HEK293 (cell line): ENCODE data around the gene DNAAF8.

ENCODE experiments used
- BCL11B ChIP-seq: fragments of 450-650 bp; formaldehyde crosslinking; IDR thresholded peaks from 2 replicates; pipeline ENCODE4 v1.5.1; 2016; ENCODE audit warnings: low read depth, missing biosample characterization, missing genetic modification characterization
- CTCF ChIP-seq: fragments of 450-650 bp; formaldehyde crosslinking; IDR thresholded peaks from 2 replicates; pipeline ENCODE4 v1.5.1; 2016; ENCODE audit warnings: missing biosample characterization, missing genetic modification characterization
- ELK4 ChIP-seq: IDR thresholded peaks from 2 replicates; pipeline ENCODE4 v1.6.1; 2011; ENCODE audit warnings: mild to moderate bottlenecking, low read depth, low read length, borderline replicate concordance
- HOXD13 ChIP-seq: sonication (generic); formaldehyde crosslinking; IDR thresholded peaks from 2 replicates; pipeline ENCODE4 v1.8.0; 2022; ENCODE audit warnings: missing genetic modification reagents, borderline replicate concordance
- MZF1 ChIP-seq: fragments of 450-650 bp; formaldehyde crosslinking; IDR thresholded peaks from 2 replicates; pipeline ENCODE4 v1.5.1; 2017; ENCODE audit warnings: missing biosample characterization, missing genetic modification characterization, borderline replicate concordance
- REPIN1 ChIP-seq: fragments of 450-650 bp; formaldehyde crosslinking; IDR thresholded peaks from 2 replicates; pipeline ENCODE4 v1.5.1; 2017; ENCODE audit warnings: missing biosample characterization, missing genetic modification characterization, low read depth
- TRIM28 ChIP-seq: IDR thresholded peaks from 2 replicates; pipeline ENCODE4 v1.6.1; 2011; ENCODE audit warnings: low read length, control low read depth, borderline replicate concordance
- ZBTB8A ChIP-seq: fragments of 450-650 bp; formaldehyde crosslinking; IDR thresholded peaks from 2 replicates; pipeline ENCODE4 v1.5.1; 2016; ENCODE audit warnings: missing biosample characterization, missing genetic modification characterization
- ZNF114 ChIP-seq: fragments of 450-650 bp; formaldehyde crosslinking; IDR thresholded peaks from 2 replicates; pipeline ENCODE4 v1.5.0; 2017; ENCODE audit warnings: missing biosample characterization, missing genetic modification characterization
- ZNF146 ChIP-seq: fragments of 450-650 bp; formaldehyde crosslinking; IDR thresholded peaks from 2 replicates; pipeline ENCODE4 v1.5.1; 2016; ENCODE audit warnings: missing biosample characterization, missing genetic modification characterization
- ZNF155 ChIP-seq: fragments of 450-650 bp; formaldehyde crosslinking; IDR thresholded peaks from 2 replicates; pipeline ENCODE4 v1.5.1; 2016; ENCODE audit warnings: missing biosample characterization, missing genetic modification characterization
- ZNF2 ChIP-seq: fragments of 450-650 bp; formaldehyde crosslinking; IDR thresholded peaks from 2 replicates; pipeline ENCODE4 v1.5.1; 2016; ENCODE audit warnings: missing biosample characterization, missing genetic modification characterization
- ZNF335 ChIP-seq: fragments of 450-650 bp; formaldehyde crosslinking; conservative IDR thresholded peaks from 2 replicates; pipeline ENCODE4 v1.5.1; 2016; ENCODE audit warnings: missing biosample characterization, missing genetic modification characterization
- ZNF37A ChIP-seq: fragments of 450-650 bp; IDR thresholded peaks from 2 replicates; pipeline ENCODE4 v1.5.1; 2018; ENCODE audit warnings: missing biosample characterization, missing genetic modification characterization
- ZNF473 ChIP-seq: fragments of 450-650 bp; formaldehyde crosslinking; IDR thresholded peaks from 2 replicates; pipeline ENCODE4 v1.5.1; 2017; ENCODE audit warnings: missing biosample characterization, missing genetic modification characterization
- ZNF518A ChIP-seq: fragments of 450-650 bp; formaldehyde crosslinking; conservative IDR thresholded peaks from 2 replicates; pipeline ENCODE4 v1.5.1; 2016; ENCODE audit warnings: low read depth, missing biosample characterization, missing genetic modification characterization
- ZNF623 ChIP-seq: fragments of 450-650 bp; formaldehyde crosslinking; IDR thresholded peaks from 2 replicates; pipeline ENCODE4 v1.5.1; 2016; ENCODE audit warnings: missing biosample characterization, missing genetic modification characterization
- ZNF645 ChIP-seq: fragments of 450-650 bp; formaldehyde crosslinking; IDR thresholded peaks from 2 replicates; pipeline ENCODE4; 2016; ENCODE audit warnings: missing biosample characterization, missing genetic modification characterization
- ZNF658 ChIP-seq: fragments of 450-650 bp; formaldehyde crosslinking; IDR thresholded peaks from 2 replicates; pipeline ENCODE4; 2016; ENCODE audit warnings: missing biosample characterization, missing genetic modification characterization
- ZNF792 ChIP-seq: fragments of 450-650 bp; formaldehyde crosslinking; IDR thresholded peaks from 2 replicates; pipeline ENCODE4 v1.5.1; 2016; ENCODE audit warnings: missing biosample characterization, missing genetic modification characterization
- ZSCAN30 ChIP-seq: fragments of 450-650 bp; IDR thresholded peaks from 2 replicates; pipeline ENCODE4 v1.5.1; 2018; ENCODE audit warnings: missing biosample characterization, mild to moderate bottlenecking, missing genetic modification characterization, moderate library complexity
- TF ChIP-seq, protein P1 (sequence below): fragments of 450-650 bp; formaldehyde crosslinking; IDR thresholded peaks from 2 replicates; pipeline ENCODE4 v1.5.1; 2016; ENCODE audit warnings: missing biosample characterization, missing genetic modification characterization
- TF ChIP-seq, protein P2 (sequence below): fragments of 450-650 bp; formaldehyde crosslinking; IDR thresholded peaks from 2 replicates; pipeline ENCODE4 v1.5.1; 2016; ENCODE audit warnings: missing biosample characterization, missing genetic modification characterization, borderline replicate concordance
- TF ChIP-seq, protein P3 (sequence below): fragments of 450-650 bp; formaldehyde crosslinking; IDR thresholded peaks from 2 replicates; pipeline ENCODE4 v1.5.1; 2017; ENCODE audit warnings: missing biosample characterization, missing genetic modification characterization

Gene DNAAF8

DNA sequence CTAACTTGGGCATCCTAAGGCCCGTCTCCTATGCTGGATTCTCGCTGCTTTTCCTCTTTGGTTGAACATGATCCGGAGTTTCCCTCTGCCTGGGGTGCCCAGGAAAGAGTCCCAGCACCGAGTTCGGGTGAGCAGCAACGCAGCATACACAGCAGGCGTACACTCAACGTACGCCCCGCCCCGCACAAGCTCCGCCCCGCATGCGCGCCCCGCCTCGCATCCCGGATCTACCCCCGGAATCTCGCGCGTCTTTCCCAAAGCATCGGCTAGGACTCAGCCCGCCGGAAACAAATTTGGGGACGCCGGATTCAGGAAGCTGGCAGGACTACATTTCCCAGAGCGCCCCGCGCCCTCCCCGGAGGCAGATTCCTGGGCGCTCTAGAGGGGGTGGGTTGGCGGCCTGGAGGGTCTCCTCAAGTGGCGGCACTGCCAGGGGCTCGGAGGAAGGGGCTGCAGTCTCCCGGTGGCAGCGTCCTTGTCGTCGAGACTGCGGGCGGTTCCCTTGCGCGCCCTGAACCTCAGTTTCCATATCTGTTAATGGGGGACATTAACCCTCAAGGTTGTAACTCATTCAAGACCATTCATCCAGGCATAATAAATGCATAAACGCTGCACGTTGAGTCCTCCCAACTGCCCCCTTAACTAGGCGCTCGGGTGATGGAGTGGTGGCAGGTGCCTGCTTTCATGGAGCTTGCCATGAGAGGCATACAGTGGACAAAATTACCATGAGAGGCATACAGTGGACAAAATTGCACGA, 34.4 kb downstream of the DNAAF8 start (continued):
- TF ChIP-seq ZNF792 (tag by site-specific recombination), result 0 out of 2 replicates have a peak, but pooled peaks have one; percentile 61
- TF ChIP-seq TRIM28, result no peak
- no peak for TF ChIP-seq ZNF37A (tag by site-specific recombination)
- TF ChIP-seq REPIN1 (tag by site-specific recombination), result no peak
- TF ChIP-seq ZNF658 (tag by site-specific recombination), result no peak
- TF ChIP-seq, protein P1, sequence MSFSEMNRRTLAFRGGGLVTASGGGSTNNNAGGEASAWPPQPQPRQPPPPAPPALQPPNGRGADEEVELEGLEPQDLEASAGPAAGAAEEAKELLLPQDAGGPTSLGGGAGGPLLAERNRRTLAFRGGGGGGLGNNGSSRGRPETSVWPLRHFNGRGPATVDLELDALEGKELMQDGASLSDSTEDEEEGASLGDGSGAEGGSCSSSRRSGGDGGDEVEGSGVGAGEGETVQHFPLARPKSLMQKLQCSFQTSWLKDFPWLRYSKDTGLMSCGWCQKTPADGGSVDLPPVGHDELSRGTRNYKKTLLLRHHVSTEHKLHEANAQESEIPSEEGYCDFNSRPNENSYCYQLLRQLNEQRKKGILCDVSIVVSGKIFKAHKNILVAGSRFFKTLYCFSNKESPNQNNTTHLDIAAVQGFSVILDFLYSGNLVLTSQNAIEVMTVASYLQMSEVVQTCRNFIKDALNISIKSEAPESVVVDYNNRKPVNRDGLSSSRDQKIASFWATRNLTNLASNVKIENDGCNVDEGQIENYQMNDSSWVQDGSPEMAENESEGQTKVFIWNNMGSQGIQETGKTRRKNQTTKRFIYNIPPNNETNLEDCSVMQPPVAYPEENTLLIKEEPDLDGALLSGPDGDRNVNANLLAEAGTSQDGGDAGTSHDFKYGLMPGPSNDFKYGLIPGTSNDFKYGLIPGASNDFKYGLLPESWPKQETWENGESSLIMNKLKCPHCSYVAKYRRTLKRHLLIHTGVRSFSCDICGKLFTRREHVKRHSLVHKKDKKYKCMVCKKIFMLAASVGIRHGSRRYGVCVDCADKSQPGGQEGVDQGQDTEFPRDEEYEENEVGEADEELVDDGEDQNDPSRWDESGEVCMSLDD, result peak; percentile 72
- TF ChIP-seq, protein P2, sequence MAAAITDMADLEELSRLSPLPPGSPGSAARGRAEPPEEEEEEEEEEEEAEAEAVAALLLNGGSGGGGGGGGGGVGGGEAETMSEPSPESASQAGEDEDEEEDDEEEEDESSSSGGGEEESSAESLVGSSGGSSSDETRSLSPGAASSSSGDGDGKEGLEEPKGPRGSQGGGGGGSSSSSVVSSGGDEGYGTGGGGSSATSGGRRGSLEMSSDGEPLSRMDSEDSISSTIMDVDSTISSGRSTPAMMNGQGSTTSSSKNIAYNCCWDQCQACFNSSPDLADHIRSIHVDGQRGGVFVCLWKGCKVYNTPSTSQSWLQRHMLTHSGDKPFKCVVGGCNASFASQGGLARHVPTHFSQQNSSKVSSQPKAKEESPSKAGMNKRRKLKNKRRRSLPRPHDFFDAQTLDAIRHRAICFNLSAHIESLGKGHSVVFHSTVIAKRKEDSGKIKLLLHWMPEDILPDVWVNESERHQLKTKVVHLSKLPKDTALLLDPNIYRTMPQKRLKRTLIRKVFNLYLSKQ, result no peak
- no peak for TF ChIP-seq ZNF146 (tag by site-specific recombination)
- no peak for TF ChIP-seq ZNF623 (tag by site-specific recombination)
- peak; percentile 54 for TF ChIP-seq ZNF2 (tag by site-specific recombination)
- no peak for TF ChIP-seq ZNF473 (tag by site-specific recombination)
- TF ChIP-seq ZNF518A (tag by site-specific recombination), result peak; percentile 65
- TF ChIP-seq ELK4, result peak; percentile 52; the same call in 1 of the 2 replicates
- TF ChIP-seq HOXD13 (CRISPR knock-in tag), result no peak
- no peak for TF ChIP-seq MZF1 (tag by site-specific recombination)
- TF ChIP-seq ZNF645 (tag by site-specific recombination), result no peak
- TF ChIP-seq ZNF335 (tag by site-specific recombination), result peak; percentile 86
- no peak for TF ChIP-seq BCL11B (tag by site-specific recombination)
- no peak for TF ChIP-seq CTCF (tag by site-specific recombination)
- no peak for TF ChIP-seq ZSCAN30 (tag by site-specific recombination)
- TF ChIP-seq, protein P3, sequence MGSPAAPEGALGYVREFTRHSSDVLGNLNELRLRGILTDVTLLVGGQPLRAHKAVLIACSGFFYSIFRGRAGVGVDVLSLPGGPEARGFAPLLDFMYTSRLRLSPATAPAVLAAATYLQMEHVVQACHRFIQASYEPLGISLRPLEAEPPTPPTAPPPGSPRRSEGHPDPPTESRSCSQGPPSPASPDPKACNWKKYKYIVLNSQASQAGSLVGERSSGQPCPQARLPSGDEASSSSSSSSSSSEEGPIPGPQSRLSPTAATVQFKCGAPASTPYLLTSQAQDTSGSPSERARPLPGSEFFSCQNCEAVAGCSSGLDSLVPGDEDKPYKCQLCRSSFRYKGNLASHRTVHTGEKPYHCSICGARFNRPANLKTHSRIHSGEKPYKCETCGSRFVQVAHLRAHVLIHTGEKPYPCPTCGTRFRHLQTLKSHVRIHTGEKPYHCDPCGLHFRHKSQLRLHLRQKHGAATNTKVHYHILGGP (tag by site-specific recombination), result no peak
- TF ChIP-seq ZNF155 (tag by site-specific recombination), result no peak
- TF ChIP-seq ZBTB8A (tag by site-specific recombination), result peak; percentile 53; the same call in 1 of the 2 replicates
- no peak for TF ChIP-seq ZNF114
